NCI-H2171 (cell line): Measurements from ENCODE around the gene MROH2A.

Experiments
- DNase-seq: peaks from one replicate; lab custom pipeline; 2025; lab: John Stamatoyannopoulos, UW

MROH2A gene

DNA sequence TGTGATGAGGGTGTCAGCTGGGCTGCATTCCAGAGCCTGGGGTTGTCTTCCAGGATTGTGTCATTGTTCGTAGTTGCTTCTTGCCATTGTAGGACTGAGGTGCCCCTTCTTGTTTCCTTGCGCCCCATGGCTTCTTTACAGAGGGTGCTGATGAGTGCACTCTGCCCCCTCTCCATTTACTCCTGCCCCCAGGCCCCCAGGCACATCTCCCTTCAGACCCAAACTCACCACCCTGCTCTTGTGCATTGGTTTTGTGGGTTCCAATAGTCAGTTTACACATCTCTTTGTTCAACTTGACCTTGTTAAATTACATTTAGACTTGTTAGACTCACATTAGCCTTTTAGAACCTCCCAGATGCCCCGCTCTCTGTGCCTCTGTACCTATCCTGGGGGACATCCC lies 43.1 kb downstream of the MROH2A start:
- no peak for DNase-seq

DNA sequence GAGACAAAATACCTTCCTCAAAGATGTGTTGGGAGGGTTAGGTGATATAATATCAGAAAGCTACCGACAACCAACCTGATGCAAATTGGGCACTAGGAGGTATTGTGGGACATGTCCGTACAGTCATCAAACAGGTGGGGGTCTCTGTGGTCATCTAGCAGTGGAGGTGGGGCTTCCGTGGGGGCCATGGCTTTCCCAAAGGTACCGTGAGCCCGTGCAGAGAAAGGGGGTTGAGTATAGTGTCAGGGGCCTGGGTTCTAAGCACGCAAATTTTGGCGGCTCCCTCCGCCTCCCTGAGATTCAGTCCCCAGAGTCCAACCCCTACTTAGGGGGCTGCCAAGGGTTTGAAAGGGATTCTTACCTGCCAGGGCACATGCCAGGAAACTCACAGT lies 43.6 kb downstream of the MROH2A start:
- DNase-seq = no peak

DNA sequence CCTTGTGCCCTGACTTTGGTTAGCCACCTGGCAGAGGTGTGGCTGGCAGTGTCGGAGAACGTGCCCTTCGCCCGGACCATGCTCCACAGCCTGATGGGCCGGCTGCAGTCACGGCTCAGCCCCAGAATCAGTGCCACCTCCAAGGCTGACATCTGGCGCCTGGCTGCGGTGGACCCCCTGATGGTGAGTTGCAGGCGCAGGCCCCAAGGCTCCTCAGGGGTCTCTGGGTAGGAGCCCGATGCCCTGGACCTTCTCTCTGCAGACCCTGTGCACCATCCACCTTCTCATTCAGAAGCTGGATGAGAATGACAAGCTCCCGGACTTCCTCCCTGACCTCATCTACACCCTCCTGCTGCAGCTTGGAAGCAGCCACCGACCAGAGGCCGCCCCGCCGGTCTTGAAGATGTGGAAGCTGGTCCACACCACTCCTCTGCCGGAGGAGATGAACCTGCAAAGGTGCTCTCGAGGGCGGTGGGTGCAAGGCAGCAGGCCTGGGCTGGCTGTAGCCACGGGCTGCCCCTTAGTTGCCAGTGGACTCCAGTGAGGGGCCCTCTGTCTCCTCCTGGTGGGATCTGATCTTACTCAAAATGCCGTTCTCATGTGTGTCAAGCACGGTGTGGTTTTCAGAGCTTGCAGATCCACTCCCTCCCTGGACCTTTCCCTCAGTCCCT lies 44.1 kb downstream of the MROH2A start:
- DNase-seq = no peak

DNA sequence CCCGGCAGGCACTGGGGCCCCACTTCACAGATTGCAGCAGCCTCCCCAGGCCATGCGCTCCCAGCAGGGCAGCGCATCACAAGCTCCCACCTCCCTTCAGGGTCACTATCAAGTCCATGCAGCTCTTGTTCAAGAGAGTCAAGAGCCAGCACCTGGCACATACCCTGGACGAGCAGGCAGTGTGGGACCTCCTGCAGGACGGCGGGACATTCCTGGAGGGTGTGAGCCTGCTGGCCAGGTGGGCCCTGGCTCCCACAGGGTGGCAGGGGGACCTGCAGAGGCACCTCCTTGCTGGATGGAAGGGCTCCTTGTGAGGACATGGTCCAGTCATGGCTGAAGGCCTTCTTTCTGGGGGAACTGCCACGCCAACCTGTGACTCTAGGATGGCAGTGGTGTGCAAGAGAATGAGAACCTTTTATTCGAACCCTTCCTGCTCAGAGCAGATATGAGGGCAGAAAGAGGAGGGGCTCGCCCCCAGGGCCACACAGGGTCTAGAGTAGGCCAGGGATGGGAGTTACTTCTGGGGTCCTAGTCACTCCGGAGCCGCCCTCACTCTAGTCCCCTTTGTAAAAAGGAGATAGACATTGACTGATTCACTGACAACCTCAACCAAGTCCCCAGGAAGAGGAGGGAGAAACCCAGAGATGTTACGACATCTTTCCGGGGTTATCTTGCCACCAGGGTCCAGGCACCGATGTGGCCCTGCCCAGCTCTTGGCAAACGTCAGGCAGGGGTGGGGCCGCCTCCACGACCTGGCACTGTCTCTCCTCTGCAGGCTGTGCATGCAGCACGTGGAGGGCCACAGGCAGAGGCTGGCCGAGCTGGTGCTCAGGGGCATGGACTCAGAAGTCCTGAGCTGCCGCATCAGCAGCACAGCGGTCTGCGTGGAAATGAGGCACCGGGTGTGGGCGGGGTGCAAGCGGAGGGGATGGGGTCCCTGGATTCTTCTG lies 44.9 kb downstream of the MROH2A start:
- DNase-seq = no peak

DNA sequence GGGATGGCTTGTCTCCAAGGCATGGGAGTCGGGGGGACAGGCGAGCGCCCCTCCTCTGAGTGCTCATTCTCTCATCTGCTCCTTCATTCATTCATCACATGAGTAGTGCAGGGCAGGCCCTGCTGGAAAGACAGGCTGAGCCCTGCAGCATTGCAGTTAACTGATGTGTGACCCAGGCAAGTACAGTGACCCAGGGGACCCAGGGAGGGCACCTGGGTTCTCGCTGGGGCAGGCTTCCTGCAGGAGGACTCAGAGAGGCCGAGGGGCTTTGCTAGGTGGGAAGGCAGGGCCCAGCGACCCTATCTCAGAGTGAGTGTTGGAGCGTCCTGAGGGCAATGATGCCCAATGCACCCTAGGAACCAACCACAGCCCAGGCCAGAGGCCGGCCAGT lies 45.6 kb downstream of the MROH2A start:
- DNase-seq = no peak

DNA sequence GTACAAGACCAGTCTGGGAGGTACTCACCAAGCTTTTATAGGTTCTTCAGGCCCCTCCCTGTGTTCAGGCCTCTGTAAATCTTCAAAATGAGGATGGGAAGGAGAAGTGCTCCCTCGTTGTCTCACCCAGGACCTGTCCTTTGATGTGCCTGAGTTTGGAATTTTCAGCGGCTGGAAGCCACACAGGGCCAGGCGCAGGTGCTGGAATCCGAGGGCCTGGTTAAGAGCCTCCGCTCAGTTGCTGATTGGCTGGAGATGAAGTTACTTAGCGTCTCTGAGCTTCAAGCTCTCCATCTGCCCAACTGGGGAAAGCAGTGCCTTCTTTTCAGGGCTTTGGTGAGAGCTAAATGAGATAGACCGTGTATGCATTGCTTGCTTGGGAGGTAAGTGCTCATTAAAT lies 46.2 kb downstream of the MROH2A start:
- DNase-seq = no peak

DNA sequence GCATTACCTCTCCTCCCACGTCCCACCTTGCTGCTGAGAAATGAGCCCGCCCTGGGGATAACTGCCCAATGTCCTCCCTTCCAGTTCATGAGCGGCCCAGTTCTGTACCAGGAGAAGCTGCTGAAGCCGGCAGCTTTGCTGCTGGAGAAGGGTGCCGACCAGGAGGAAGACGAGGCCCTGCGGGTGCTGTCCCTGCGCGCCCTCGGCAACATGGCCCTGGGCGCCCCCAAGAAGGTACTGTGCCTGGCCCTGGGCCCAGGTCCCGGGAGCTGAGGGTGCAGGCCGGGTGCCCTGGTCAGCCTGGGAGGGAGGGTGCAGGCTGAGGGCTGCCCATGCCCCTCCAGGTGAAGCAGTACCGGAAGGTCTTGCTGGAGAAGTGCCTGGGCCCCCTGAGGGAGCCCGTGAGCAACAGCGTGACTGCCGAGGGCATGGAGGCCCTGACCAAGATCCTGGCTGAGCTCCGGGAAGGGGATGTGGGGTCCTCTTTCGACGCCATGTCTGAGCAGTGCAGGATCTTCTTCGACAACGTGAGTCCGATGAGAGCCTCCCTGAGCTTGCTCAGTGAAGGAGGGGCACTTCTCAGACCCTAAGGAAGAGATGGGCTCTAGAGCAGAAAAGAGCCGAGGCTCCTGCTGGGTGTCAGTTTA lies 50.5 kb downstream of the MROH2A start:
- no peak for DNase-seq

DNA sequence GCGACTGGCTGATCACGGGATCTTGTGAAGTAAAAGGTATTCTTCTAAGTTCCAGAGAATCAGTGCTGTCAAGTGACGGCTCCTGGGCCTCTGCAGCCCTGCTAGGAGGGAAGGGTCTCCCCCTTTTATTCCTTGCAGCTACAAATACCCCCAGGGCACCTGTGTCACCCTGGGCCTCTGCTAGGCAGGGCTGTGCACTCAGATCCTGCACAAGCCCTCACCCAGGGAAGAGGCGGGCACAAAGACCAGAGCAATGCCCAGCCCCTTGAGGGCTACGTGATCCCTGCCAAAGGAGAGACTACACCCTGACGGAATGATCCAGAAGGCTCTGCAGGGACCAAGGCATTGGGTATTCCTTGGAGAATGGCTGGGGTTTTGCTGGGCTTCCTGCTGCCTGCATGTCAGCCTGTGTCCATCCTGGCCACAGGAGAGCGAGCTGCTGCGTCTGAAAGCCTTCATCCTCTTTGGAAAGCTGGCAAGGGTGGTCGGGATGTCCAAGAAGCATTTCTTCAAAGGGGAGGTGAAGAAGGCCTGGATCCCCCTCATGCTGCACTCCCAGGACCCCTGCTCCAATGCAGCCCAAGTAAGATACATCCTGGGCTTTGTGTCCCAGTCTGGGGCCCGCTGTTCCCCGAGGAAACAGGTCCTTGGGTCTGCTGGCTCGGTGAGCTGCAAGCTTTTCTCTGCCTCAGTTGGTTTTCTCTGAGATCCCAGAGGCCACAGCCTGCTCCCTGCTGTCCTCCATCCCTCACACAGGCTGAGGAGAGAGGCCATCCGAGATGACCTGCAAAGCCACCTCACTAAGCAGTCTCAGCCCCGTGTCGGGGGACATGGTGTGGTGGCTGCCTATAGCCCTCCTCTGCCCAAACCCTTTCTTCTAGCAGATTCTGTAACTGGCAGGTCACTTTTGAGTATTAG lies 51.3 kb downstream of the MROH2A start:
- no peak for DNase-seq

DNA sequence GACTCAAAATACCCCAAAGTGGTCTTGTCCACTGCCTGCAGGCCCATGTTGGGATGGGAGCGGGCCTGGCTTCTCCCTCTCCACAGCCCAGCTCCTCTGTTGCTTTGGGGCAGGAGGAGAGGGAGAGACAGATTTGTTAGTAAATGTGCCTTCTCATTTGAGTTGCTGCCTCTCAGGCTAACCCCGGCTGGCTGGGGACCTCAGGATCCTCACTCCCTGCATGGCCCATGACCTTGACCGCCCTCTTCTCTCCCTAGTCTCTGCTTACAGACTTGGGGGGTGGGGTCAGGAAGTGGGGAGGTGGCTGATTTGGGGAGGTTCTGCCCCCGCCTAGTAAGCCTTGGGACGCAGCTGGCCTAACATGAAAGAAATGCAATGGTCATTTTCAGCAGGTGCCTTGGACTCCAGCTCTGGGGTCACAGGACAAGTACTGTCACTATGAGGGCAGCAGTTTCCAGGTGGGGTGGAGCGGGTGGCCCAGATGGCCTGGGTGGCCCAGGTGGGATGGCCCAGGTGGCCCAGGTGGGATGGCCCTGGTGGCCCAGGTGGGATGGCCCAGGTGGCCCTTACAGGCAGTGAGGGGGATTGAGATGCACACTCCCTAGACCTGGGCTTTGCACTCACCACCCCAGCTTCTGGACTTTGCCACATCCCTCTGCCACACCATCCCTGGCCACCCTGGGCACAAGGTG lies 52.1 kb downstream of the MROH2A start:
- no peak for DNase-seq

DNA sequence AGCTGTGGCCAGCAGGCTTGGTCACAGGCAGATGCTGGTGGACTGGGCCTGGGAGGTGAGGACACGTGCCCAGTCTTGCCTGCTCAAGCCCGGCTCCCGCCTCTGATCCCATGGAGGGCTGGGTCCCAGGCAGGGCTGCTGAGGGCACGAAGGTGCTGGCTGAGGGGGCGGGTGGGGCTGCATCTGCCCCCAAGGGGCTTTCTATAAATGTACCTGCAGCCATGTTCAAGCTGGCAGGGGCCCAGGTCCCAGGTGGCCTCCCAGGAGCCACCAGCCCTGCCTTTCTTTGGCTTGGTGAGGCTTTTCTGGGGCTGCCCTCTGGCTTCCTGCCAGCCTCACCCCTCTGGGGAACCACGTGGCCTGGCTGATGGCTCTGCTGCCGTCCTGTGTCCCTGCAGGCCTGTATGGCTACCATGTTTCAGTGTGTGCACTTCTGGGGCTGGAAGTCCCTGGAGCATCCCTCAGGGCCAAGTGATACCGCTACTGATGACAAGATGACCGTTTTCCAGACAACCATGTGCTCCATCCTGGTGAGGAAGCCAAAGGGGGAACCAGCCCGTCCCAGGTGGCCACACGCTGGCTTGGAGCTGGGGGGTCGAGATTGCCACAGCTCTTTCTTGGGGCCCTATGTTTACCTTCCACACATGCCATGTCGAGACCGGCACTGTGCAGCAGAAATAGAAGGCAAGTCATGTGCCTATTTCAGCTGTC lies 53.0 kb downstream of the MROH2A start:
- DNase-seq = no peak

DNA sequence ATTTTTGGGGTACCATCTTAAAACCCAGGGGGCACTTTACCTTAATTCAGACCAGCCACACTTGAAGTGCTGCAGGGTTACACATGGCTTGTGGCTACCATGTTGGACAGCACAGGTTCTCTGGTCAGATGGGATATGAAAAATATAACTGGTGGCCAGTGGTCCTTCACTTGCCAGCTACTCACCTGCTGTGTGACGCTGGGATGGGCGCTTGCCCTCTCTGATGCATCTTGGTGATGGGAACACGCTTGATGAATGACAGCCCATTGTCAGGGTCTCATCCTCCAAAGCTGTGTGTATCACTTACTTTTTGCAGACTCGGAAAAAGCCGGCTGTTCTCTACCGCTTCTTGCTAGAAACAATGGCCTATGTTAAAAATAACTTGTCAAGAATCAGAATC lies 53.7 kb downstream of the MROH2A start:
- DNase-seq = no peak

DNA sequence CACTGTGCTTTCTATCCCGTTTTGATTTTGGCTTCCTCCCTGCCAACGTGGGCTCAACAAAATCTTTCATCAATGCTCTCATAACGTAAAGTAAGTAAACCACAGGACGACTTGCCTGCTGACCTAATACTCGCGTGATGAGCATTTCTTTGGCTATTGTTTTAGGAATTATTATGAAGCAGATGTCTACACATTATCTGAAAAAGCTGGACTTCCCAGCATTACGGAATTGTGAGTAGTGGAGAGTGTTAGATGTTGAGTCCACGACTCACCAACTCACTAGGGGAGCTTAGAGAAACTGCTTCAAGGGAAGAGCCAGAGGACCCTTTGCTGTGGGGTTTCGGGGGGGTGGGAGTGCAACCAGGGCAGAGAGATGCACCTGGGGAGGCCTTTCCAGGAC lies 54.3 kb downstream of the MROH2A start:
- DNase-seq = no peak

DNA sequence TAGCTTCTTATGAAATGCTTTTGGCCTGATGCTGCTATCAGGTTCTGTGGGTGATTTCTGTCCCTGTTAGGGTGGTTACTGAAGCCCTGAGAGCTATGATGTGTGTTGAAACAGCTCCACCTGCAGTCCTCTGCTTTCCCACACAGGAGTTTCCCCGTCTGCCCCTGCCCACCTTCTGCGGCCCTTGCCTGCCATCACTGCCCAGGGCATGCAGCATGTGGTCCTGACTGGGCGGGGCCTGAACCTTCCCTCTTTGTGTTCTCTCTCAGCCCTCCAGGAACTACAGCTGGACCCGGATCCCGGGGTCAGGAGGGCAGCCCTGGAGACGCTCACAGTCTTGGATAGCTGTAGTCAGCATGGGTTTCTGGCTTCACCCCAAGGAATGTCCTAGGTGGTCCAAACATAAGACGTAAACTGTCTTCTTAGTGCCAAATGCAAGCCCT lies 54.8 kb downstream of the MROH2A start:
- no peak for DNase-seq

DNA sequence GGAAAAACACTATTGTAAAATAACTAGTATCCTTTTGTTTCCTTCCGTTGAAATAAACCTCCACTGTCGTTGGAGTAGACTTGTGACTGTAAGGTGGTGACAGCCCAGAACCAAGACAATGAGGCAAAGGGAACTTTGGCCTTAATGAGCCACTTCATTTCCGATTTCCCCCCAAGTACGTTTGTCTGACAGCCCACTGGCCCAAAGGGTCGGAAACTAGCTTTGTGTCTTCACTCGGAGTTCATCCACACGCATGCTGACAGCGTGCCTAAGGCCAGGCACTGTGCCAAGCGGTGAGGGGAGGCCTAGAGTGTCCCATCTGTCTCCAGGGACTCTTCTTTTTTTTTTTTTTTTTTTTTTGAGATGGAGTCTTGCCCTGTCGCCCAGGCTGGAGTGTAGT lies 55.2 kb downstream of the MROH2A start:
- peak; percentile 41 for DNase-seq

DNA sequence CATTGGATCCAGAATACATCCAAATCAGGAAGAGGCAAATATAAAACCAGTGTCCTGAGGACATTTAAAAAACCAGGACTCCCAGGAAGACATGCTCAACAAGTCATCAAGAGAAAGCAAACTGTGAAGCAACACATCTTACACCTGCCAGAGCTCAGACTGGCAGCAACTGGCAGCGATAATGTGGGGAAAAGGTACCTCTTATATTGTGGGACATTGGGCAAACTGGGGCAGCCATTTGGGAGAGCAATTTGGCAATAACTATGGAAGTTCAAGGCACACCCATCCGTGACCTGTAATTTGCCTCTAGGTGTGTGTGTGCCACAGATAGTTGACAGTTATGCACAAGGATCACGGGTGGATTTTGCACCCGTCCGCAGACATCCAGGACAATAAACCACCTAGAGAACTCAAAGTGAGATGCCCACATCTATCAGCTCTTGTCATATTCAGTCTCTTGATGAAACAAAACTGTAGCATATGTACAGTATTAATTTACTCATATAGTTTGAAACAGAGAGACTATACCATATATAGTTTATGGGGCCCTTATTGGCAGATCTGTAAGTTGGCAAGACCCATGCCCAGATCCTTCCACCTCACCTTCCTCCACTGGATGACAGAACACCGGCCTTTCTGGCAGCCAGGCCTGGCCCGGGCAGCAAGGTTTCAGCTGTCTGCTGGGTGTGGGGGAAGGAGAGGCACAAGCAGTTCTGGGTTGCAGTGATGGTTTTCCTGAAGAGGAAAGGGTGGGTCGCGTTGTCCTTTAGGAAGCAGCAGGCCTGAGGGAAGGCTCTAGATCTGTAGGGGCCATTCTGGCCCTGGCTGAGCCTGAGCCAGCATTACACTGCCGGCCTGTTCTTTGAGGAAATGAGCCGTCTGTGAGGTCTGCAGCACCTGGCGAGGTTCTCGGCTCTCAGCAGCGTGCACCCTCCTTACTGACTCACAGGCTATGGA lies 57.4 kb downstream of the MROH2A start:
- DNase-seq = no peak

DNA sequence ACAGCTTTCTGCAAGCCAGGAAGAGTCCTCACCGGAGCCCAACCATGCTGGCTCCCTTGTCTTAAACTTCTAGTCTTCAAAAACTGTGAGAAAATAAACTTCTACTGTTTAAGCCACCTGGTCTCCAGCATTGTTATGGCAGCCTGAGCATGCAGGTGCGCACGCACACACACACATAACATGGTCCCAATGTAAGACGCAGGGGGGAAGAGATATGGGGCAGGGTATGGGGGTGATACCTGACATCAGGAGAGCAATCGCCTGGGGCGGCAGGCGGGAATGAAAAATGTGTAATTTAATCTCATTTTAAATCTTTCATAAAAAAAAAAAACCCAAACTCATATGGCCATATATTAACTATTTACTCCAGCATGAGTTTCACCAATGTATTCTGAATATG lies 58.2 kb downstream of the MROH2A start:
- DNase-seq = no peak

DNA sequence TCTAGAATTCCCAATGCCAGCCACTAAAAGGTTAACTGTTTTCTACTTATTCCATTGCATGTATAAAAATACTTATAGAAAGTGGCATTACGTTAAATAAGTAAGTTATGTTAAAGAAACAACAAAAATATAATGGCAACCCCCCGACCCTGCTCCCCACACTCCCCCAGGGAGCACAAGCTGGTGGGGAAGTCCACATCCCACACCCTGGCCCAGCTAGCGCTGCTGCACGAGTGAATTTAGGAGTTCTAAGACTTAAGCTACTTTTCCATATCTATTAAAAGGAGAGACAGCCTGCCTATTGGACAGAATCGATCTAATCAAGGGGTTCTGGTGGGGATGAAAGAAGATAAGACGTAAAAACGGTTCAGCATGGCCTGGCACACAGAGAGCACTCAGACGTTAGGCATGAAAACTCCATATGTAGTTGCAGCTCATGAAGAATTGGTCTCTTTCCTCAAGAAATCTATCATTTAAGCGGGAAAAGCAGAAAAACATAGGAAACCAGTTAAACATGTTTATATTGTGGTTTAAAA lies 59.6 kb downstream of the MROH2A start:
- no peak for DNase-seq

DNA sequence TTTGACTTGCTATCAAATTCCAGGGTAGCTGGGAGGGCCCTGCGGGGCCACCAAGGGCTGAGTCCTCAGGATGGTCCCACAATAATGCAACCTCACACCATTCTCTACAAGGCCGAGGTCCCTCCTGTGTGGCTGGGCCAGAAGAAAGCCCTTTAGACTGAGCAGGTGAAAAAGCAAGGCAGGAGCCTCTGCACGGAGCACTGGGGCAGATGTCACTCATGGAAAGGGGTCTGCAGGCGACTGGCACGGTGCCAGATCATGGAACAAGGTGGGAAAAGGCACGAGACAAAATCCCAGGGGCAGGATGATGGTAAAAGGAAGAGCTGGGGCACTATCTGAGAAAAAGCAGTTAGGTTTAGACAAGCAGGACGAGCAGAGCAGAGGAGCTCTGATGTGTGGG lies 60.1 kb downstream of the MROH2A start:
- no peak for DNase-seq
